Right renal pelvis (tissue), 4 donors: ENCODE measurements around the gene ADAMTS17. TPM values are rescaled to one million over a fixed set of nuclear protein-coding genes. Genes with fewer than 3 reads are reported as not detected.

Experiments used
- DNase-seq, 4 donors: peaks; one replicate each; pipeline ENCODE4 v3.0.0-alpha.2; 2013; ENCODE audit warnings: low read depth in 4 of 4, low spot score in 3 of 4, missing footprints in 1 of 4
- polyA plus RNA-seq, 4 donors: library from polyadenylated mRNA; unstranded; fragments of 120-200 nt; gene quantifications; one replicate each; pipeline ENCODE4 v1.2.1, GENCODE V29; 2013; ENCODE audit not compliant: insufficient read length in 4 of 4

Gene ADAMTS17
- 1 to 10 TPM; 1.9 to 3.4 (median 2.6) TPM for polyA plus RNA-seq

GRCh38 chr15:100341750-100342560 lies at the start of gene ADAMTS17:
Gene ADAMTS17, minus strand, starts transcription at chr15:100341975. Its CDS starts 76 bp downstream, at chr15:100341899.
- DNase-seq, result peak; percentile 86 to 95 (median 93)

GRCh38 chr15:100385300-100386050 lies 43.7 kb upstream of the ADAMTS17 start:
- no peak for DNase-seq

GRCh38 chr15:100384108-100384410 lies 42.3 kb upstream of the ADAMTS17 start:
- DNase-seq, result no peak

- no peak for DNase-seq
These were observed 41.7 kb upstream of the ADAMTS17 start for GRCh38 chr15:100383302-100384107.

GRCh38 chr15:100373942-100374341 lies 32.2 kb upstream of the ADAMTS17 start:
- DNase-seq, result no peak

GRCh38 chr15:100373120-100373896 lies 31.5 kb upstream of the ADAMTS17 start:
- DNase-seq, result no peak

- DNase-seq, result no peak
These were observed 31.0 kb upstream of the ADAMTS17 start for GRCh38 chr15:100372739-100373119.

GRCh38 chr15:100355342-100355741 lies 13.6 kb upstream of the ADAMTS17 start:
- DNase-seq, result no peak

GRCh38 chr15:100353449-100353848 lies 11.7 kb upstream of the ADAMTS17 start:
- no peak for DNase-seq

- no peak for DNase-seq
These were observed 8.9 kb upstream of the ADAMTS17 start for GRCh38 chr15:100350434-100351226.

- peak; percentile 85 to 91 (median 88) for DNase-seq
These were observed 8.1 kb upstream of the ADAMTS17 start for GRCh38 chr15:100349696-100350433.

- no peak for DNase-seq
These were observed 7.5 kb upstream of the ADAMTS17 start for GRCh38 chr15:100349321-100349695.

GRCh38 chr15:100348578-100348977 lies 6.8 kb upstream of the ADAMTS17 start:
- no peak for DNase-seq

GRCh38 chr15:100346866-100347512 lies 5.2 kb upstream of the ADAMTS17 start:
- DNase-seq, result no peak

GRCh38 chr15:100345438-100345837 lies 3.7 kb upstream of the ADAMTS17 start:
- DNase-seq, result no peak

GRCh38 chr15:100343251-100343650 lies 1.5 kb upstream of the ADAMTS17 start:
- DNase-seq, result no peak

- no peak for DNase-seq
These were observed 481 bp downstream of the ADAMTS17 start for GRCh38 chr15:100341239-100341749.

- no peak for DNase-seq
These were observed 995 bp downstream of the ADAMTS17 start for GRCh38 chr15:100340721-100341238.
